Measurements from ENCODE around the gene CTSO. TPM values are rescaled to one million over a fixed set of nuclear protein-coding genes. Genes with fewer than 3 reads are reported as not detected.

CTSO gene
- total RNA-seq, 1 experiment from 2014 or later = 0.81 TPM

DNA sequence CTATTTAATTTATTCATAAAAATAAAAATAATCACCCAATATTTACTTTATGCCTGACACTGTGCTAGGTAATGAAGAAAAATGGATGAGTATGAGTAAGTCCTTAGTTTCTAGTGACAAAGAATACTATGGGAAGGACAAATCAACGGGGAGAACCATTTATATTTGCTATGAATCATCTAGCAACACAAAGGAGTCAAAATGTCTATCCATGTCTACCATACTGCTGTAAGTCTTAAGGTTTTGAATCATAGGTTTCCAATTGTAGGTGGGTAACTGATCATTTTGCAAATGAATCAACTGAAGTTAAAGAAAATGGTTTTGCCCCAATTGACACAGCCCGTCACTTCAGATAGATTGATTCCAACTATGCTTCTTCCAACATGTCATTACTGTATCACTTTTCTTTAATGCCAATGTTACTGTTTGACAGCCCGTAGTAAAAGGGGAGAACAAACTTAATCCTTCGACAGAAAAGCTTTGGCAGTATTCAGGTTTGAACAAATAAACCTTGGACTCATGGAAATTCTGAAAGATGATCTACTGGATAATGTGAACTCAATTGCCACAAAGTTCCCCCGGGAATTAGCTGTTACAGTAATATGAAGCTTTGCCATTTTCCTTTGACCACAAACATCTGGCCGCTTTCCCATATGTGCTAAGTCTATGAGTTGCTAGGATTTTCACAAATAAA, 47.0 kb downstream of the CTSO start:
- H3K4me2 ChIP-seq (ENCODE audit: insufficient read depth, insufficient read length, low read length) = no peak overlapping the region
- no peak overlapping the region for H2BK5ac ChIP-seq (ENCODE audit: insufficient read length, low read length)
- no peak overlapping the region for H2BK120ac ChIP-seq (ENCODE audit: low read depth, low read length, poor library complexity, severe bottlenecking)
- no peaks in the 10 kb centered on the region for H3K79me1 ChIP-seq (ENCODE audit: insufficient read depth, low read depth, low read length, poor library complexity, severe bottlenecking)
- H3K9ac ChIP-seq (ENCODE audit: extremely low read depth, insufficient read length, low read length) = no peak overlapping the region
- no peak overlapping the region for H3K4me3 Mint-ChIP-seq
- peaks cover 5 to 11% of the 10 kb centered on the region in 2 experiments; a peak in 3 of 4 replicates for H3K4me1 Mint-ChIP-seq
- H2BK20ac ChIP-seq (ENCODE audit: low read depth, low read length, poor library complexity, severe bottlenecking) = no peak overlapping the region
- no peak overlapping the region for H2BK12ac ChIP-seq (ENCODE audit: insufficient read length, low read depth, low read length)
- H3K18ac ChIP-seq (ENCODE audit: insufficient read length, low read depth, low read length) = no peak overlapping the region
- no peaks in the 10 kb centered on the region for H3K27me3 ChIP-seq (ENCODE audit: insufficient read depth, low read length)
- H3K14ac ChIP-seq (ENCODE audit: insufficient read depth, low read length) = no peak overlapping the region
- no peaks in the 10 kb centered on the region for H3K23me2 ChIP-seq (ENCODE audit: insufficient read length, low read depth, low read length, poor library complexity, severe bottlenecking)
- H3K27me3 Mint-ChIP-seq (ENCODE audit: low read depth) = no peaks in the 10 kb centered on the region
- no CpG with 5 or more reads among the region's 6 CpGs for WGBS (ENCODE audit: extremely low coverage, insufficient read length, low lambda C conversion rate)
- TF ChIP-seq, protein P1, sequence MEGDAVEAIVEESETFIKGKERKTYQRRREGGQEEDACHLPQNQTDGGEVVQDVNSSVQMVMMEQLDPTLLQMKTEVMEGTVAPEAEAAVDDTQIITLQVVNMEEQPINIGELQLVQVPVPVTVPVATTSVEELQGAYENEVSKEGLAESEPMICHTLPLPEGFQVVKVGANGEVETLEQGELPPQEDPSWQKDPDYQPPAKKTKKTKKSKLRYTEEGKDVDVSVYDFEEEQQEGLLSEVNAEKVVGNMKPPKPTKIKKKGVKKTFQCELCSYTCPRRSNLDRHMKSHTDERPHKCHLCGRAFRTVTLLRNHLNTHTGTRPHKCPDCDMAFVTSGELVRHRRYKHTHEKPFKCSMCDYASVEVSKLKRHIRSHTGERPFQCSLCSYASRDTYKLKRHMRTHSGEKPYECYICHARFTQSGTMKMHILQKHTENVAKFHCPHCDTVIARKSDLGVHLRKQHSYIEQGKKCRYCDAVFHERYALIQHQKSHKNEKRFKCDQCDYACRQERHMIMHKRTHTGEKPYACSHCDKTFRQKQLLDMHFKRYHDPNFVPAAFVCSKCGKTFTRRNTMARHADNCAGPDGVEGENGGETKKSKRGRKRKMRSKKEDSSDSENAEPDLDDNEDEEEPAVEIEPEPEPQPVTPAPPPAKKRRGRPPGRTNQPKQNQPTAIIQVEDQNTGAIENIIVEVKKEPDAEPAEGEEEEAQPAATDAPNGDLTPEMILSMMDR (conservative IDR thresholded peaks at IDR 0.05) = no peak
- no peak overlapping the region for H3K27ac ChIP-seq (ENCODE audit: insufficient read length, low read depth, low read length)
- H4K20me1 ChIP-seq (ENCODE audit: control insufficient read depth, insufficient read depth, insufficient read length) = no peaks in the 10 kb centered on the region
- H3K9me3 Mint-ChIP-seq = no peaks in the 10 kb centered on the region
- no peak overlapping the region for H3K27ac Mint-ChIP-seq
- no peak overlapping the region for H3T11ph ChIP-seq (ENCODE audit: low read length)
- H3K56ac ChIP-seq (ENCODE audit: insufficient read length, low read depth, low read length) = no peak overlapping the region
- no peak overlapping the region for H2AFZ ChIP-seq (ENCODE audit: low read length)
- H2AK5ac ChIP-seq (ENCODE audit: insufficient read length, low read length) = no peak overlapping the region
- no peaks in the 10 kb centered on the region for H3K79me2 ChIP-seq (ENCODE audit: insufficient read depth, low read length)
- no peak overlapping the region for H3K4ac ChIP-seq (ENCODE audit: low read depth, low read length)
- H2BK15ac ChIP-seq (ENCODE audit: low read depth, low read length) = no peak overlapping the region
- H4K5ac ChIP-seq (ENCODE audit: insufficient read length, low read depth, low read length) = no peak overlapping the region
- no peak overlapping the region for H4K91ac ChIP-seq (ENCODE audit: insufficient read length, low read depth, low read length)
- H3K36me3 Mint-ChIP-seq (ENCODE audit: insufficient read depth in 1 of 3, low read depth in 3 of 3) = no peaks in the 10 kb centered on the region
- no peak overlapping the region for H3K23ac ChIP-seq (ENCODE audit: insufficient read length, low read depth, low read length)
- no peak overlapping the region for H4K8ac ChIP-seq (replicated peaks; ENCODE audit: insufficient read length, low read depth, low read length)
- no peak for DNase-seq
- H3K4me1 ChIP-seq (ENCODE audit: insufficient read depth, low read length) = no peaks in the 10 kb centered on the region
- no peaks in the 10 kb centered on the region for H3K9me3 ChIP-seq (ENCODE audit: control insufficient read depth, low read depth, low read length)

Data from H9 (cell line).